Measurements from ENCODE around the gene CENPT. TPM values are rescaled to one million over a fixed set of nuclear protein-coding genes. Genes with fewer than 3 reads are reported as not detected.

Gene CENPT
- total and polyA plus RNA-seq, 10 of the 15 experiments (the other 5 are each of a cell fraction or from before 2014, with no cell fraction given): 1.1 to 45.7 (median 24.5) TPM

GRCh38 chr16:67892375-67892774 lies 44.9 kb upstream of the CENPT start:
- no peak overlapping the region for H3K27ac ChIP-seq (ENCODE audit: control insufficient read depth, insufficient read depth)
- no peaks in the 10 kb centered on the region for H3K27me3 ChIP-seq (replicated peaks in 1 of 2; ENCODE audit: control insufficient read depth in 2 of 2, insufficient read depth in 2 of 2, low read length in 1 of 2)
- FAIRE-seq: no peak
- RAD21 ChIA-PET (ENCODE audit: unreplicated experiment): interaction anchor here (1.5 kb wide), 1 partner anchor 19 kb away, joined by 3 read pairs; no protein-coding TSS in a partner anchor
- WGBS (ENCODE audit: insufficient coverage, insufficient replicate concordance, low lambda C conversion rate, missing lambda C conversion rate): 87% methylated on average over 5 of the region's 5 CpGs
- H3K4me2 ChIP-seq (ENCODE audit: control insufficient read depth, insufficient read depth): peak overlapping the region; percentile 73
- TF ChIP-seq POLR2AphosphoS5 (IDR thresholded peaks at IDR 0.05; ENCODE audit: low read length): no peak
- no peak for TF ChIP-seq SUPT20H (IDR thresholded peaks at IDR 0.05; ENCODE audit: borderline replicate concordance, control insufficient read depth, low read depth, low read length)
- peak; percentile 73; the same call in 1 of the 2 replicates for TF ChIP-seq ZBTB40 (IDR thresholded peaks at IDR 0.05; ENCODE audit: borderline replicate concordance)
- TSS peak; percentile 99 for BruUV-seq (replicated peaks)
- SMC1A ChIA-PET (ENCODE audit: uncharacterized antibody, unreplicated experiment): interaction anchor here (0.6 to 3.0 kb wide), 6 partner anchors 9 to 172 kb away, joined by 3 to 14 read pairs (median 3); no protein-coding TSS in a partner anchor
- no peaks in the 10 kb centered on the region for H4K20me1 ChIP-seq (ENCODE audit: control insufficient read depth, insufficient read depth)
- peak overlapping the region; percentile 90 for H2AFZ ChIP-seq (ENCODE audit: control insufficient read depth, low read depth, low read length)
- CTCF ChIA-PET: interaction anchor here (1.0 to 3.4 kb wide), 5 partner anchors 8 to 335 kb away, joined by 3 to 27 read pairs (median 3); partner anchors contain the start of gene NRN1L
- in situ Hi-C loops (cut with MboI): no loop called here
- H3K36me3 ChIP-seq (ENCODE audit: control insufficient read depth in 2 of 2, insufficient read depth in 2 of 2, low read length in 1 of 2): no peaks in the 10 kb centered on the region; a peak in 1 of 4 replicates
- POLR2A ChIA-PET: interaction anchor here (0.7 to 1.4 kb wide), 3 partner anchors 9 to 192 kb away, joined by 5 to 9 read pairs (median 6); no protein-coding TSS in a partner anchor
- H3K79me2 ChIP-seq (ENCODE audit: control insufficient read depth, insufficient read depth, low read length): peaks cover 24% of the 10 kb centered on the region
- H3K9me3 ChIP-seq (replicated peaks; ENCODE audit: control insufficient read depth, insufficient read depth, low read length): no peaks in the 10 kb centered on the region
- no peak for ATAC-seq
- no peak for DNase-seq (ENCODE audit: low read depth, low spot score)
- H3K4me3 ChIP-seq: peak overlapping the region; percentile 62
- 0 out of 2 replicates have a peak overlapping the region, but pooled peaks have one; percentile 39 for H3K9ac ChIP-seq (ENCODE audit: control insufficient read depth, insufficient read depth, low read length)
- intact Hi-C loops (cut with micrococcal nuclease; ENCODE audit: unreplicated experiment): loop anchor here (5.0 kb wide), 1 partner anchor 35 kb away; no protein-coding TSS in a partner anchor
- peaks cover 7% of the 10 kb centered on the region for H3K4me1 ChIP-seq (ENCODE audit: control insufficient read depth, insufficient read depth, low read length)

All from GM12878 (cell line).